H1 (cell line): ENCODE results near the gene TFF3. TPM values are rescaled to one million over a fixed set of nuclear protein-coding genes. Genes with fewer than 3 reads are reported as not detected.

Experiments used
- CTCF ChIA-PET: fragments of 300-600 bp; sonication (Branson Sonifier 250); formaldehyde crosslinking; loops from one replicate; lab custom pipeline; 2021; ENCODE audit not compliant: partially characterized antibody; lab: Charles Lee
- POLR2A ChIA-PET: fragments of 300-600 bp; sonication (Branson Sonifier 250); formaldehyde crosslinking; loops from one replicate; lab custom pipeline; 2021; ENCODE audit warnings: inconsistent platforms; ENCODE audit not compliant: partially characterized antibody; lab: Charles Lee
- DNase-seq, 2 experiments: peaks; one replicate each; pipeline versions ENCODE4 v3.0.0 to v3.0.0-alpha.2; 2010 to 2022; ENCODE audit warnings: low spot score in 2 of 2, low read depth in 1 of 2, mixed read lengths in 1 of 2
- FAIRE-seq: peaks from 2 replicates; lab custom pipeline; 2011; peaks lifted over from hg19 to GRCh38; lab: Jason Lieb, UNC
- H2AFZ ChIP-seq: 2 replicates; pipeline ENCODE4 v1.8.1; 2012; ENCODE audit warnings: low read length, inconsistent platforms
- H2AK5ac ChIP-seq: 2 replicates; pipeline ENCODE4 v1.6.1; 2013; ENCODE audit warnings: low read depth, low read length
- H2BK120ac ChIP-seq: replicated peaks from 2 replicates; pipeline ENCODE3; 2013; ENCODE audit warnings: low read depth, low read length, inconsistent platforms
- H2BK12ac ChIP-seq: 2 replicates; pipeline ENCODE4 v1.6.1; 2013; ENCODE audit warnings: low read depth, low read length
- H2BK15ac ChIP-seq: 2 replicates; pipeline ENCODE4 v1.6.1; 2013; ENCODE audit warnings: low read length
- H2BK20ac ChIP-seq: 2 replicates; pipeline ENCODE4 v1.6.1; 2013; ENCODE audit warnings: low read length
- H2BK5ac ChIP-seq: 2 replicates; pipeline ENCODE4 v1.6.1; 2013; ENCODE audit warnings: low read depth, low read length
- H3K14ac ChIP-seq: 2 replicates; pipeline ENCODE4 v1.6.1; 2013; ENCODE audit warnings: inconsistent platforms; ENCODE audit not compliant: insufficient read length
- H3K18ac ChIP-seq: 2 replicates; pipeline ENCODE4 v1.6.1; 2013; ENCODE audit warnings: low read length; ENCODE audit errors: extremely low read depth
- H3K23ac ChIP-seq: 2 replicates; pipeline ENCODE4 v1.6.1; 2013; ENCODE audit warnings: inconsistent platforms; ENCODE audit not compliant: insufficient read length
- H3K23me2 ChIP-seq: 2 replicates; pipeline ENCODE4 v1.6.1; 2013; ENCODE audit warnings: low read depth, low read length
- H3K27ac ChIP-seq: 2 replicates; pipeline ENCODE4 v1.6.1; 2011; ENCODE audit warnings: low read depth, low read length, inconsistent platforms
- H3K27me3 ChIP-seq, 4 experiments: replicated peaks in 1 of 4; 1 replicate in 1 of 4; 2 replicates in 3 of 4; pipeline versions ENCODE4 v1.6.1 to v1.8.1; 2011 to 2013; ENCODE audit warnings: low read length in 3 of 4, mild to moderate bottlenecking in 3 of 4, inconsistent platforms in 2 of 4, mixed read lengths in 2 of 4, moderate library complexity in 1 of 4; ENCODE audit not compliant: control insufficient read depth in 3 of 4, insufficient read depth in 3 of 4; ENCODE audit errors: extremely low read depth in 1 of 4
- H3K36me3 ChIP-seq, 4 experiments: 2 replicates each; pipeline versions ENCODE4 v1.6.1 to v1.8.1; 2011 to 2013; ENCODE audit warnings: mild to moderate bottlenecking in 4 of 4, low read length in 3 of 4, moderate library complexity in 2 of 4, control low read depth in 1 of 4, inconsistent platforms in 1 of 4; ENCODE audit not compliant: insufficient read depth in 4 of 4, control insufficient read depth in 2 of 4
- H3K4ac ChIP-seq: replicated peaks from 2 replicates; pipeline ENCODE3; 2013; ENCODE audit warnings: low read length, low read depth, mixed read lengths, inconsistent platforms; ENCODE audit not compliant: insufficient read length
- H3K4me1 ChIP-seq, 4 experiments: replicated peaks in 1 of 4; 1 replicate in 1 of 4; 2 replicates in 3 of 4; pipeline versions ENCODE4 v1.6.1 to v1.8.1; 2011 to 2013; ENCODE audit warnings: low read length in 3 of 4, inconsistent platforms in 2 of 4, mixed read lengths in 1 of 4; ENCODE audit not compliant: insufficient read depth in 4 of 4, control insufficient read depth in 3 of 4
- H3K4me2 ChIP-seq, 2 experiments: 2 replicates each; pipeline versions ENCODE4 v1.6.1 to v1.8.1; 2011 to 2013; ENCODE audit warnings: low read depth in 2 of 2, low read length in 2 of 2, control low read depth in 1 of 2, inconsistent platforms in 1 of 2, mild to moderate bottlenecking in 1 of 2; ENCODE audit not compliant: insufficient read depth in 1 of 2
- H3K4me3 ChIP-seq, 4 experiments: fragments of 200-600, 300-600 bp in 1 of 4; sonication (generic), shearing (Covaris generic), sonication (Bioruptor Twin) in 1 of 4; 2 replicates each; pipeline versions ENCODE4 v1.5.1 to v1.8.1; 2011 to 2016; ENCODE audit warnings: low read length in 4 of 4, low read depth in 3 of 4, control low read depth in 2 of 4, inconsistent platforms in 2 of 4, mild to moderate bottlenecking in 2 of 4, mixed read lengths in 1 of 4, moderate library complexity in 1 of 4; ENCODE audit not compliant: insufficient read depth in 2 of 4; ENCODE audit errors: extremely low read depth in 1 of 4
- H3K56ac ChIP-seq: replicated peaks from 2 replicates; pipeline ENCODE3; 2013; ENCODE audit warnings: low read depth, mild to moderate bottlenecking, mixed read lengths, low read length, inconsistent platforms; ENCODE audit not compliant: insufficient read length
- H3K79me1 ChIP-seq: 2 replicates; pipeline ENCODE4 v1.6.1; 2013; ENCODE audit warnings: low read depth, low read length, control low read depth
- H3K79me2 ChIP-seq, 2 experiments: 2 replicates each; pipeline versions ENCODE4 v1.6.1 to v1.8.1; 2012 to 2013; ENCODE audit warnings: low read length in 2 of 2, mild to moderate bottlenecking in 2 of 2, inconsistent platforms in 1 of 2; ENCODE audit not compliant: insufficient read depth in 2 of 2, control insufficient read depth in 1 of 2
- H3K9ac ChIP-seq, 4 experiments: replicated peaks in 1 of 4; 1 replicate in 1 of 4; 2 replicates in 3 of 4; pipeline versions ENCODE4 v1.6.1 to v1.8.1; 2011 to 2013; ENCODE audit warnings: low read depth in 3 of 4, low read length in 3 of 4, control low read depth in 2 of 4, mild to moderate bottlenecking in 2 of 4, moderate library complexity in 2 of 4, inconsistent platforms in 1 of 4; ENCODE audit errors: extremely low read depth in 1 of 4
- H3K9me3 ChIP-seq, 2 experiments: 2 replicates each; pipeline versions ENCODE4 v1.6.1 to v1.8.1; 2012 to 2013; ENCODE audit warnings: mild to moderate bottlenecking in 2 of 2, moderate library complexity in 2 of 2, control low read depth in 1 of 2, inconsistent platforms in 1 of 2, low read depth in 1 of 2, low read length in 1 of 2, mixed read lengths in 1 of 2; ENCODE audit not compliant: insufficient read depth in 2 of 2
- H4K20me1 ChIP-seq, 2 experiments: replicated peaks in 1 of 2; 2 replicates each; pipeline versions ENCODE3 to v1.8.1; 2011 to 2013; ENCODE audit warnings: inconsistent platforms in 2 of 2, low read length in 2 of 2, mild to moderate bottlenecking in 1 of 2; ENCODE audit not compliant: insufficient read depth in 2 of 2, control insufficient read depth in 1 of 2
- H4K5ac ChIP-seq: 2 replicates; pipeline ENCODE4 v1.6.1; 2013; ENCODE audit warnings: low read length, low read depth, mixed read lengths, inconsistent platforms; ENCODE audit not compliant: insufficient read length
- H4K8ac ChIP-seq: 2 replicates; pipeline ENCODE4 v1.8.0; 2013; ENCODE audit warnings: mild to moderate bottlenecking, moderate library complexity, low read length, inconsistent platforms; ENCODE audit not compliant: insufficient read depth; ENCODE audit errors: extremely low read depth
- H4K91ac ChIP-seq: replicated peaks from 2 replicates; pipeline ENCODE3; 2013; ENCODE audit warnings: low read length, mixed read lengths, inconsistent platforms; ENCODE audit not compliant: insufficient read length
- ATF3 ChIP-seq: IDR thresholded peaks from 2 replicates; pipeline ENCODE4 v1.6.1; 2011; ENCODE audit warnings: low read depth, mild to moderate bottlenecking, low read length; ENCODE audit not compliant: insufficient read depth
- BRCA1 ChIP-seq: IDR thresholded peaks from 2 replicates; pipeline ENCODE4 v1.6.1; 2012; ENCODE audit warnings: low read depth, low read length, improper control_type of control experiment
- CTCF ChIP-seq, 3 experiments: IDR thresholded peaks; 1 replicate in 2 of 3; 2 replicates in 1 of 3; pipeline versions ENCODE4 v1.5.1 to v1.6.1; 2011; ENCODE audit warnings: low read length in 3 of 3, mild to moderate bottlenecking in 3 of 3, inconsistent platforms in 2 of 3, low read depth in 1 of 3, moderate library complexity in 1 of 3; ENCODE audit not compliant: insufficient read depth in 1 of 3; ENCODE audit errors: control extremely low read depth in 1 of 3
- EP300 ChIP-seq, 2 experiments: IDR thresholded peaks; 1 replicate in 1 of 2; 2 replicates in 1 of 2; pipeline ENCODE4 v1.6.1; 2011 to 2012; ENCODE audit warnings: low read depth in 2 of 2, low read length in 2 of 2, mild to moderate bottlenecking in 2 of 2, borderline replicate concordance in 1 of 2, inconsistent platforms in 1 of 2, moderate library complexity in 1 of 2
- PHF8 ChIP-seq: fragments of 200-600 bp; sonication (generic); conservative IDR thresholded peaks from 2 replicates; pipeline ENCODE4 v1.7.1; 2012; ENCODE audit warnings: low read depth, mild to moderate bottlenecking, inconsistent platforms, low read length, moderate library complexity
- POLR2AphosphoS5 ChIP-seq: IDR thresholded peaks from 2 replicates; pipeline ENCODE4 v1.6.1; 2011; ENCODE audit warnings: low read depth, low read length
- RAD21 ChIP-seq, 2 experiments: IDR thresholded peaks in 1 of 2; conservative IDR thresholded peaks in 1 of 2; 2 replicates each; pipeline ENCODE4 v1.6.1; 2011; ENCODE audit warnings: low read depth in 2 of 2, low read length in 2 of 2, improper control_type of control experiment in 1 of 2, inconsistent platforms in 1 of 2, mild to moderate bottlenecking in 1 of 2, moderate library complexity in 1 of 2
- RXRA ChIP-seq: IDR thresholded peaks from 2 replicates; pipeline ENCODE4 v1.6.1; 2011; ENCODE audit warnings: low read depth, mild to moderate bottlenecking, low read length, moderate library complexity; ENCODE audit not compliant: insufficient read depth
- SAP30 ChIP-seq: fragments of 300-600 bp; sonication (generic); IDR thresholded peaks from 2 replicates; pipeline ENCODE4 v1.7.1; 2012; ENCODE audit warnings: low read length, moderate library complexity, mild to moderate bottlenecking, inconsistent platforms; ENCODE audit not compliant: insufficient read depth, insufficient replicate concordance
- SP2 ChIP-seq: IDR thresholded peaks from 2 replicates; pipeline ENCODE4 v1.6.1; 2012; ENCODE audit warnings: mild to moderate bottlenecking, low read length, inconsistent platforms
- WGBS, 2 experiments: shearing (Covaris generic) in 1 of 2; methylation state at CpG; one replicate each; pipeline versions ENCODE4 v1.1.6 to v1.1.7; 2013 to 2015; ENCODE audit warnings: low lambda C conversion rate in 2 of 2, mixed read lengths in 2 of 2, inconsistent platforms in 1 of 2, low coverage in 1 of 2, missing lambda C conversion rate in 1 of 2; ENCODE audit not compliant: insufficient replicate concordance in 2 of 2, insufficient coverage in 1 of 2, insufficient read length in 1 of 2; ENCODE audit errors: extremely low coverage in 1 of 2, missing lambda C conversion rate in 1 of 2; 5-methylcytosine and 5-hydroxymethylcytosine counted together
- polyA plus RNA-seq, 7 experiments: library from polyadenylated mRNA; depleted of rRNA in 3 of 7; stranded (reverse) in 5 of 7; unstranded in 2 of 7; fragments of >200 nt in 5 of 7; fragments of 200-250 nt in 2 of 7; gene quantifications; 1 replicate in 5 of 7; 2 replicates in 1 of 7; 4 replicates in 1 of 7; pipeline versions ENCODE4 v1.2.1 to v1.2.3, GENCODE V29; 2011 to 2013; ENCODE audit warnings: missing spikeins in 2 of 7, mixed read lengths in 2 of 7
- total RNA-seq: library from RNA; stranded (reverse); fragmentation: NEBNext Ultra II Directional; extraction: Animal tissue kit (Norgen Biotek cat#: 25700); gene quantifications from 2 replicates; pipeline ENCODE4 v1.2.1, GENCODE V29; 2021

The TFF3 gene
- total and polyA plus RNA-seq, 2 of the 8 experiments (the other 6 are each of a cell fraction or from before 2014, with no cell fraction given), result 1.7 to 6.7 TPM

- DNase-seq (peak in 1 of 2 experiments; percentile 19), FAIRE-seq (no peak)
- no peak overlapping the region for H4K5ac ChIP-seq
- no peak overlapping the region for H2AK5ac ChIP-seq
- H4K20me1 ChIP-seq, result no peaks in the 10 kb centered on the region
- H3K27ac ChIP-seq, result no peak overlapping the region
- H4K91ac ChIP-seq, result no peak overlapping the region
- H3K9me3 ChIP-seq, result peaks cover 8 to 12% of the 10 kb centered on the region in 2 experiments
- H2BK12ac ChIP-seq, result no peak overlapping the region
- no peaks in the 10 kb centered on the region for H3K23me2 ChIP-seq
- no peak overlapping the region for H3K4me2 ChIP-seq
- CTCF ChIA-PET, result interaction anchor here (0.5 to 6.0 kb wide), 5 partner anchors 11 to 108 kb away, joined by 3 to 29 read pairs (median 3); no protein-coding TSS in a partner anchor
- POLR2A ChIA-PET, result interaction anchor here (1.1 kb wide), 1 partner anchor 11 kb away, joined by 3 read pairs; no protein-coding TSS in a partner anchor
- no peak overlapping the region for H3K23ac ChIP-seq
- no peak overlapping the region for H4K8ac ChIP-seq
- no peak overlapping the region for H2BK15ac ChIP-seq
- no peak overlapping the region for H2BK5ac ChIP-seq
- H3K79me2 ChIP-seq, result no peaks in the 10 kb centered on the region
- no peak overlapping the region for H3K4ac ChIP-seq
- H3K36me3 ChIP-seq, result no peaks in the 10 kb centered on the region
- H3K14ac ChIP-seq, result no peak overlapping the region
- WGBS, 2 experiments, result 88% methylated on average over 6 of the region's 6 CpGs; no CpG with 5 or more reads in 1 of the 2 experiments
- H3K56ac ChIP-seq, result no peak overlapping the region
- H3K9ac ChIP-seq, result no peak overlapping the region
- H2BK120ac ChIP-seq, result no peak overlapping the region
- H2BK20ac ChIP-seq, result no peak overlapping the region
- no peaks in the 10 kb centered on the region for H3K79me1 ChIP-seq
- no peaks in the 10 kb centered on the region for H3K27me3 ChIP-seq
- H3K4me1 ChIP-seq, result no peaks in the 10 kb centered on the region
- H3K4me3 ChIP-seq, result no peak overlapping the region
- no peak overlapping the region for H3K18ac ChIP-seq
- no peak overlapping the region for H2AFZ ChIP-seq
- no peak for TF ChIP-seq RXRA
- TF ChIP-seq SAP30, result no peak
- no peak for TF ChIP-seq CTCF (IDR thresholded peaks at IDR 0.05; ENCODE audit: control extremely low read depth in 1 of 3, insufficient read depth in 1 of 3, low read depth in 1 of 3, low read length in 3 of 3)
- TF ChIP-seq ATF3, result no peak
- TF ChIP-seq RAD21 (IDR thresholded peaks at IDR 0.05 in 1 of 2, conservative IDR thresholded peaks at IDR 0.05 in 1 of 2; ENCODE audit: low read depth in 2 of 2, low read length in 2 of 2), result no peak
- no peak for TF ChIP-seq SP2
- no peak for TF ChIP-seq EP300 (IDR thresholded peaks at IDR 0.05; ENCODE audit: borderline replicate concordance in 1 of 2, low read depth in 2 of 2, low read length in 2 of 2)
- no peak for TF ChIP-seq BRCA1
- TF ChIP-seq POLR2AphosphoS5, result no peak
- no peak for TF ChIP-seq PHF8
Measured at GRCh38 chr21:42324896-42325295, 9.7 kb upstream of the TFF3 start.
